Endometrial microvascular endothelial cells (primary cell): ENCODE measurements around the gene LMNTD2. TPM values are rescaled to one million over a fixed set of nuclear protein-coding genes. Genes with fewer than 3 reads are reported as not detected.
"Not testable (repeated sequence)": the region's sequence is repeated elsewhere in the genome, so short reads cannot be mapped to it uniquely, and the experiment has no call there.

Source experiments
- in situ Hi-C: cut with HindIII; loops from 2 replicates; pipeline ENCODE4 v1.10.0; 2017; ENCODE audit warnings: low sequenced_read_pairs, low pct_unique_long_range_greater_than_20kb; ENCODE audit errors: inconsistent ontology term
- total RNA-seq: library from RNA; depleted of rRNA; stranded (reverse); fragments of >200 nt; gene quantifications from one replicate; pipeline ENCODE4 v1.2.3, GENCODE V29; 2015; ENCODE audit errors: inconsistent ontology term

The LMNTD2 gene
- total RNA-seq, 1 donor from 2014 or later, result 0.65 TPM

- in situ Hi-C loops, result no loop called here
Measured at GRCh38 chr11:528166-528814, 32.2 kb downstream of the LMNTD2 start.

- in situ Hi-C loops, result no loop called here
Measured at GRCh38 chr11:526192-526591, 34.3 kb downstream of the LMNTD2 start.

- in situ Hi-C loops, result no loop called here
Measured at GRCh38 chr11:521177-521688, 39.3 kb downstream of the LMNTD2 start.

- in situ Hi-C loops, result no loop called here
Measured at GRCh38 chr11:520428-521176, 39.9 kb downstream of the LMNTD2 start.

- in situ Hi-C loops, result no loop called here
Measured at GRCh38 chr11:518463-519202, 41.9 kb downstream of the LMNTD2 start.

- in situ Hi-C loops, result not testable (repeated sequence)
Measured at GRCh38 chr11:516918-517685, 43.4 kb downstream of the LMNTD2 start.

GRCh38 chr11:516400-516799 is 44.1 kb downstream of the LMNTD2 start:
- in situ Hi-C loops, result no loop called here

GRCh38 chr11:515131-515530 is 45.4 kb downstream of the LMNTD2 start:
- in situ Hi-C loops, result no loop called here

GRCh38 chr11:514606-515005 is 45.9 kb downstream of the LMNTD2 start:
- in situ Hi-C loops, result no loop called here

- in situ Hi-C loops, result no loop called here
Measured at GRCh38 chr11:512761-513595, 47.6 kb downstream of the LMNTD2 start.

GRCh38 chr11:508956-509355 is 51.6 kb downstream of the LMNTD2 start:
- in situ Hi-C loops, result no loop called here

- in situ Hi-C loops, result no loop called here
Measured at GRCh38 chr11:507727-508515, 52.6 kb downstream of the LMNTD2 start.

GRCh38 chr11:506995-507726 is 53.4 kb downstream of the LMNTD2 start, which contains the start of gene RNH1:
TSS of gene RNH1 (minus strand) at chr11:507242. CDS start at chr11:502162, 5,080 bp downstream.
- in situ Hi-C loops, result no loop called here

- in situ Hi-C loops, result no loop called here
Measured at GRCh38 chr11:506238-506994, 54.1 kb downstream of the LMNTD2 start.

- in situ Hi-C loops, result no loop called here
Measured at GRCh38 chr11:504994-505344, 55.6 kb downstream of the LMNTD2 start.
